Smooth muscle cell of the brain vasculature (primary cell): ENCODE measurements around the gene SIPA1L3.

Source experiments
- DNase-seq: peaks from one replicate; pipeline ENCODE4 v3.0.0-alpha.2; 2012; ENCODE audit warnings: low read depth, low spot score

SIPA1L3 gene

GRCh38 chr19:38191747-38192146 lies 284.7 kb downstream of the SIPA1L3 start:
- DNase-seq = no peak

- DNase-seq = no peak
These were observed 286.4 kb downstream of the SIPA1L3 start for GRCh38 chr19:38193445-38193844.

- DNase-seq = no peak
These were observed 287.2 kb downstream of the SIPA1L3 start for GRCh38 chr19:38194061-38194701.

- no peak for DNase-seq
These were observed 288.2 kb downstream of the SIPA1L3 start for GRCh38 chr19:38195237-38195636.

- no peak for DNase-seq
These were observed 289.3 kb downstream of the SIPA1L3 start for GRCh38 chr19:38196245-38196837.

GRCh38 chr19:38196948-38197656 lies 290.1 kb downstream of the SIPA1L3 start:
- DNase-seq = no peak

GRCh38 chr19:38197937-38198704 lies 291.1 kb downstream of the SIPA1L3 start:
- DNase-seq = no peak

- no peak for DNase-seq
These were observed 292.3 kb downstream of the SIPA1L3 start for GRCh38 chr19:38199340-38199739.

GRCh38 chr19:38201731-38202130 lies 294.7 kb downstream of the SIPA1L3 start:
- no peak for DNase-seq

- DNase-seq = no peak
These were observed 295.5 kb downstream of the SIPA1L3 start for GRCh38 chr19:38202504-38202903.

GRCh38 chr19:38203197-38203596 lies 296.2 kb downstream of the SIPA1L3 start:
- DNase-seq = no peak

GRCh38 chr19:38204096-38204495 lies 297.1 kb downstream of the SIPA1L3 start:
- DNase-seq = no peak

- DNase-seq = no peak
These were observed 297.7 kb downstream of the SIPA1L3 start for GRCh38 chr19:38204728-38205127.

- no peak for DNase-seq
These were observed 299.2 kb downstream of the SIPA1L3 start for GRCh38 chr19:38206006-38206745.

GRCh38 chr19:38206928-38207327 lies 299.9 kb downstream of the SIPA1L3 start:
- no peak for DNase-seq

GRCh38 chr19:38207543-38207942 lies 300.5 kb downstream of the SIPA1L3 start:
- DNase-seq = no peak

- DNase-seq = no peak
These were observed 301.6 kb downstream of the SIPA1L3 start for GRCh38 chr19:38208571-38208970.

- no peak for DNase-seq
These were observed 302.1 kb downstream of the SIPA1L3 start for GRCh38 chr19:38209152-38209551.

- no peak for DNase-seq
These were observed 302.9 kb downstream of the SIPA1L3 start for GRCh38 chr19:38209671-38210457.

- DNase-seq = no peak
These were observed 303.5 kb downstream of the SIPA1L3 start for GRCh38 chr19:38210458-38210987.
